Memory B cell (primary cell): ENCODE results near the gene VWA3B.
"Not testable (repeated sequence)": the region's sequence is repeated elsewhere in the genome, so short reads cannot be mapped to it uniquely, and the experiment has no call there.

ENCODE experiments used
- ATAC-seq: fragments of 150-1000 bp; cut with Tn5 transposase; 2 replicates; pipeline ENCODE4 v1.10.0; 2021; ENCODE audit warnings: low read depth, mild to moderate bottlenecking, moderate library complexity
- DNase-seq, 2 donors: peaks; one replicate each; pipeline ENCODE4 v3.0.0; 2022; ENCODE audit warnings: low spot score in 2 of 2
- H3K27ac Mint-ChIP-seq: one replicate; pipeline ENCODE4 v1.8.0; 2022; ENCODE audit warnings: mild to moderate bottlenecking, moderate library complexity, mixed read lengths
- H3K27me3 Mint-ChIP-seq: one replicate; pipeline ENCODE4 v1.8.0; 2022; ENCODE audit warnings: mixed read lengths
- H3K36me3 Mint-ChIP-seq: one replicate; pipeline ENCODE4 v1.8.0; 2022; ENCODE audit warnings: mild to moderate bottlenecking, mixed read lengths
- H3K4me1 Mint-ChIP-seq: one replicate; pipeline ENCODE4 v1.8.0; 2022; ENCODE audit warnings: mixed read lengths
- H3K4me3 Mint-ChIP-seq: one replicate; pipeline ENCODE4 v1.8.0; 2022; ENCODE audit warnings: mild to moderate bottlenecking, moderate library complexity, mixed read lengths
- H3K9me3 Mint-ChIP-seq: one replicate; pipeline ENCODE4 v1.8.0; 2022; ENCODE audit warnings: mixed read lengths

The VWA3B gene

DNA sequence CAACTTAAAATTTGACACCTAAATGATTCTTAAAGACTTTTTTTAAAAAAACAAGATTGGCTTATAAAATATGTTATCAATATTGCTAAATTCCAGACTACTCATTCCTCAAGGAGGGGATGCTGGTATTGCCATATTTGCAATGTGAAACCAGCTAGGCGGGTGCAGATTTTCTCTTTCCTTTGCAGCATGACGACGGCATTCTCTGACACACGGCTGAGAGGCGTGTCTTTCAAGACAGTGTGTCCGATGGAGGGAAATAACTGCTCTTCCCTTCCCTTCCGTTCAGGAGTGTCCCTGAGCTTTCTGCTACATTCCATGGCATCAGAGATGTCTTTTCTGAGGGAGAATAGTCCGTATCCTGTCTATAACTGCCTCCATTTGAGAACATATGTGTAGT is 221.1 kb downstream of the VWA3B start:
- Mint-ChIP-seq H3K36me3 (no peaks in the 10 kb centered on the region), H3K9me3 (no peaks in the 10 kb centered on the region), H3K27ac (no peak overlapping the region), H3K4me1 (peaks cover 4% of the 10 kb centered on the region), H3K27me3 (peaks cover 17% of the 10 kb centered on the region), H3K4me3 (no peak overlapping the region)
- DNase-seq, result no peak
- no peak for ATAC-seq

DNA sequence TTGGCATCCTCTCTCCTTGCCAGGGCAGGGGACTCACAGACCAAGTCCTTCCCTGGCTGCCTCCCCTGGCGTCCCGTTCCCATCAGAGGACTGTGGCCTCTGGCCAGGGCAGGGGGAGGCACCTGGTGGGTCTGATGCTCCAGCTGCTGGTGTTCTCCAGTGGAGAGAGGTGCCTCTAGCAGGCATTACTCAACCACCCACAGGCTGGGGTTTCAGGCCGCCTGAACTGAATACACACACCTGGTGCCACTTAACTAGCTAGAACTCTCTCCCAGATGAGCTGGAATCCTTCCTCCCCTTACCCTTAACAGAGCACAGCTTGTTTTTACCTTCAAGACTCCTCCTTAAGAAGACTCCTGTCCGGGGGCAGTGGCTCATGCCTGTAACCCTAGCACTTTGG is 221.6 kb downstream of the VWA3B start:
- Mint-ChIP-seq H3K27ac (no peak overlapping the region), H3K9me3 (no peaks in the 10 kb centered on the region), H3K27me3 (peaks cover 18% of the 10 kb centered on the region), H3K4me3 (no peak overlapping the region), H3K4me1 (peaks cover 4% of the 10 kb centered on the region), H3K36me3 (no peaks in the 10 kb centered on the region)
- no peak for DNase-seq
- ATAC-seq, result no peak

- Mint-ChIP-seq H3K4me1 (peaks cover 4% of the 10 kb centered on the region), H3K9me3 (no peaks in the 10 kb centered on the region), H3K27me3 (peaks cover 20% of the 10 kb centered on the region)
Observed at GRCh38 chr2:98309580-98309979, 222.6 kb downstream of the VWA3B start.

DNA sequence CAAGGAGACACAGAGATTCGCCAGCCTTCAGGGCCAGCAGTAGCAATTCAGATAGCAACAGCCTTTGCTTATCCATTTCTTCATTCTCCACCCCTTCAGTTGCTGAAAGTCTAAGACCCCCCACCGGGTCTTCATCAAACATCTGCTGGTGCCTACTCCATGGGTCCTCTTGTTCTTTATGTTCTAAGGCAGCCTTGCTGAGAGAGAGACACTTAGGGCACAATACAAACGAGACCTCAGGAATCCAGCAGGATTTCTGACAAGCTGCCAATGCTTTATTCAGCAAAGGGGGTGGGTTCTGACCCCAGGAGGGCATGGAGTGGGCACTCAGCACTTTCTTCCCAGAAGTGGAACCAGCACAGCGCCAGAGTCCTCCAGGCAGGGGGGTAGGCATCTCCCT is 223.0 kb downstream of the VWA3B start:
- Mint-ChIP-seq H3K27ac (no peak overlapping the region), H3K27me3 (peaks cover 15% of the 10 kb centered on the region), H3K36me3 (no peaks in the 10 kb centered on the region), H3K9me3 (no peaks in the 10 kb centered on the region), H3K4me3 (no peak overlapping the region), H3K4me1 (peaks cover 4% of the 10 kb centered on the region)
- ATAC-seq (no peak), DNase-seq (no peak)

More at GRCh38 chr2:98309580-98309979, 222.6 kb downstream of the VWA3B start:
- Mint-ChIP-seq H3K27ac (no peak overlapping the region), H3K36me3 (no peaks in the 10 kb centered on the region), H3K4me3 (no peak overlapping the region)
- ATAC-seq (no peak), DNase-seq (no peak)

- Mint-ChIP-seq H3K4me3 (no peak overlapping the region), H3K4me1 (no peaks in the 10 kb centered on the region), H3K27me3 (peaks cover 11% of the 10 kb centered on the region), H3K27ac (no peak overlapping the region), H3K9me3 (no peaks in the 10 kb centered on the region), H3K36me3 (no peaks in the 10 kb centered on the region)
- DNase-seq (no peak), ATAC-seq (no peak)
Observed at GRCh38 chr2:98311090-98311489, 224.1 kb downstream of the VWA3B start.

- no peak overlapping the region for H3K27ac Mint-ChIP-seq
- DNase-seq (no peak), ATAC-seq (no peak)
- H3K36me3 Mint-ChIP-seq, result no peaks in the 10 kb centered on the region
- no peaks in the 10 kb centered on the region for H3K9me3 Mint-ChIP-seq
- H3K4me3 Mint-ChIP-seq, result no peak overlapping the region
- H3K4me1 Mint-ChIP-seq, result no peaks in the 10 kb centered on the region
- H3K27me3 Mint-ChIP-seq, result peaks cover 11% of the 10 kb centered on the region
Observed at GRCh38 chr2:98311771-98312545, 225.0 kb downstream of the VWA3B start.

- H3K9me3 Mint-ChIP-seq, result peaks cover 3% of the 10 kb centered on the region
- no peak overlapping the region for H3K4me3 Mint-ChIP-seq
- no peak overlapping the region for H3K27ac Mint-ChIP-seq
- peaks cover 11% of the 10 kb centered on the region for H3K27me3 Mint-ChIP-seq
- H3K4me1 Mint-ChIP-seq, result no peaks in the 10 kb centered on the region
- no peak for ATAC-seq
- no peak for DNase-seq
- H3K36me3 Mint-ChIP-seq, result no peaks in the 10 kb centered on the region
Observed at GRCh38 chr2:98313492-98314250, 226.7 kb downstream of the VWA3B start.

DNA sequence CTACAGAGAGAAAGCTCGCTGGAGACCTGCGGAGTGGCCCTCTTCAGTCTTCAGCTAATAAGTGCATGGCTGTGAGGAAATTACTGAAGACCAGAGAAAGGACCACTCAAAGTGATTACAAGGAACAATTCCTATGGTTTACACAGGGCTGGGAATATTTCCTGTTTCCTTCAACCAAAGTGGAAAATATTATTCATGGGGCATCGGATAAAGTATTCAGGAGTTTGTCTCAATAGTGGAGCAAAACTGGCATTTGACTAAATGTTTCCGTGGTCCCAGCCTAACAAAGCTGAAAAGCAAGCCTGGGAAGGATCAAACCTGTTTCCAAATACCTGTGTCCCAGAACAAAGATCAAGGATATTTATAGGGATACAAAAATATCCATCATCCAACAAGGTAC is 227.3 kb downstream of the VWA3B start:
- Mint-ChIP-seq H3K9me3 (peaks cover 5% of the 10 kb centered on the region), H3K27me3 (peaks cover 11% of the 10 kb centered on the region)

DNA sequence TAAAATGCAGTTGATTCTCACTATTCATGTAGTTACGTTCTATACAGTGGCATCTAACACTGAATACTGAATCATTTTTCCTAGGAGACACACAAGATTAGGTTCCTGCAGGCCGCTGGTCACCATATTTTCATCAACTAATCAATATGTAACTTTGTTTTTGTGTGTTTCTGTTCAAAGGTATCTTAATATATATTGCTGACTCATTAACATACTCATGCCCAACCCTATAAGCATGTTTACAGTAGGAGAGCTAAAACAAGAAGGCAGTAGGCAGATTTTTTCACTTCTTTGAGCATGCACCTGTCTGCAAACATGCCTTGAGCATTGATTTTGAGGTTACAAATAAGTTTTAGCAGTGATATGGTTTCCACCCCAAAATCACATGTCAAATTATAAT is 229.0 kb downstream of the VWA3B start:
- DNase-seq (no peak), ATAC-seq (no peak)
- no peaks in the 10 kb centered on the region for H3K4me1 Mint-ChIP-seq
- peaks cover 9% of the 10 kb centered on the region for H3K27me3 Mint-ChIP-seq
- no peak overlapping the region for H3K27ac Mint-ChIP-seq
- H3K4me3 Mint-ChIP-seq, result no peak overlapping the region
- H3K9me3 Mint-ChIP-seq, result peaks cover 11% of the 10 kb centered on the region
- H3K36me3 Mint-ChIP-seq, result no peaks in the 10 kb centered on the region

More for the DNA sequence above, 227.3 kb downstream of the VWA3B start:
- Mint-ChIP-seq H3K36me3 (no peaks in the 10 kb centered on the region), H3K4me3 (no peak overlapping the region), H3K27ac (no peak overlapping the region), H3K4me1 (no peaks in the 10 kb centered on the region)
- DNase-seq (no peak), ATAC-seq (no peak)

DNA sequence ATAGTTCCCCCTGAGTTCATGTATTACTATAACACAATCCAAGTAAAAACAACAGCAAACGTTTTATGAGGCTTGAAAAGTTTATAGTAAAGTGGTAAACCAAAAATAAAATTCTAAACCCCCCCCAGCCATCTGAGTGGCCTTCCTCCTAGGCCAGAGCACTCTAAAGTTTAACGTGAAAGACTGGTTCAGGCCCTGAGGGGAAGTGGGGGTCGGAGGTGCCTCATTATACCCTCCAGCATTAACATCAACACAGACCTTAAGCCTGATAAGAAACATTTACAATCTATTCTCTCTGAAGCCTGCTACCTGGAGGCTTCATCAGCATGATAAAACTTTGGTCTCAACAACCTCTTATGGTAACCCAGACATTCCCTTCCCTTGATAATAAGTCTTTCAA is 230.2 kb downstream of the VWA3B start:
- H3K4me1 Mint-ChIP-seq, result no peaks in the 10 kb centered on the region
- H3K36me3 Mint-ChIP-seq, result no peaks in the 10 kb centered on the region
- peaks cover 10% of the 10 kb centered on the region for H3K27me3 Mint-ChIP-seq
- no peak overlapping the region for H3K4me3 Mint-ChIP-seq
- H3K27ac Mint-ChIP-seq, result no peak overlapping the region
- peaks cover 15% of the 10 kb centered on the region for H3K9me3 Mint-ChIP-seq
- ATAC-seq (no peak), DNase-seq (no peak)

- DNase-seq, H3K27me3 Mint-ChIP-seq, H3K27ac Mint-ChIP-seq, H3K4me3 Mint-ChIP-seq, H3K36me3 Mint-ChIP-seq, ATAC-seq, H3K4me1 Mint-ChIP-seq: not testable (repeated sequence)
- H3K9me3 Mint-ChIP-seq, result peaks cover 24% of the 10 kb centered on the region
Observed at GRCh38 chr2:98320171-98320570, 233.2 kb downstream of the VWA3B start.

GRCh38 chr2:98324181-98324580 is 237.2 kb downstream of the VWA3B start:
- Mint-ChIP-seq H3K36me3 (no peaks in the 10 kb centered on the region), H3K27ac (no peak overlapping the region), H3K27me3 (peaks cover 3% of the 10 kb centered on the region), H3K4me3 (no peak overlapping the region), H3K9me3 (peaks cover 19% of the 10 kb centered on the region), H3K4me1 (no peaks in the 10 kb centered on the region)
- DNase-seq (no peak), ATAC-seq (no peak)

- H3K9me3 Mint-ChIP-seq, result peaks cover 8% of the 10 kb centered on the region
- peaks cover 5% of the 10 kb centered on the region for H3K27me3 Mint-ChIP-seq
- no peak for ATAC-seq
- H3K4me1 Mint-ChIP-seq, result no peaks in the 10 kb centered on the region
- H3K36me3 Mint-ChIP-seq, result no peaks in the 10 kb centered on the region
- no peak overlapping the region for H3K4me3 Mint-ChIP-seq
- DNase-seq, result no peak
- no peak overlapping the region for H3K27ac Mint-ChIP-seq
Observed at GRCh38 chr2:98327776-98328175, 240.8 kb downstream of the VWA3B start.

- Mint-ChIP-seq H3K4me1 (no peaks in the 10 kb centered on the region), H3K36me3 (no peaks in the 10 kb centered on the region), H3K9me3 (no peaks in the 10 kb centered on the region), H3K4me3 (no peak overlapping the region), H3K27me3 (peaks cover 4% of the 10 kb centered on the region), H3K27ac (no peak overlapping the region)
- ATAC-seq (no peak), DNase-seq (no peak)
Observed at GRCh38 chr2:98329549-98329948, 242.6 kb downstream of the VWA3B start.
